Endodermal cell (in vitro differentiated cells): ENCODE results near the gene LRRK1. TPM values are rescaled to one million over a fixed set of nuclear protein-coding genes. Genes with fewer than 3 reads are reported as not detected.

Experiments
- DNase-seq: peaks from one replicate; pipeline ENCODE4 v3.0.0-alpha.2; 2017
- H3K27ac ChIP-seq: 2 replicates; pipeline ENCODE4 v1.5.1; 2013; ENCODE audit warnings: mild to moderate bottlenecking, low read depth, low read length, moderate library complexity
- H3K27me3 ChIP-seq: 2 replicates; pipeline ENCODE4 v1.6.1; 2013; ENCODE audit warnings: mild to moderate bottlenecking, low read length, moderate library complexity; ENCODE audit not compliant: insufficient read depth, control insufficient read depth, poor library complexity, severe bottlenecking
- H3K36me3 ChIP-seq: 2 replicates; pipeline ENCODE4 v1.7.0; 2013; ENCODE audit warnings: mild to moderate bottlenecking, low read length, moderate library complexity; ENCODE audit not compliant: control insufficient read depth, insufficient read depth
- H3K4me1 ChIP-seq: one replicate; pipeline ENCODE4 v1.7.0; 2013; ENCODE audit warnings: low read length; ENCODE audit not compliant: control insufficient read depth, insufficient read depth
- H3K4me3 ChIP-seq: 2 replicates; pipeline ENCODE4 v1.5.1; 2013; ENCODE audit warnings: mild to moderate bottlenecking, low read length, moderate library complexity
- H3K9ac ChIP-seq: 2 replicates; pipeline ENCODE4 v1.6.1; 2013; ENCODE audit warnings: mild to moderate bottlenecking, low read length, moderate library complexity; ENCODE audit not compliant: poor library complexity, severe bottlenecking; ENCODE audit errors: extremely low read depth
- H3K9me3 ChIP-seq: 2 replicates; pipeline ENCODE4 v1.6.1; 2013; ENCODE audit warnings: mild to moderate bottlenecking, low read length, moderate library complexity; ENCODE audit not compliant: control insufficient read depth
- H3K27ac Mint-ChIP-seq: 2 replicates; pipeline ENCODE4 v1.8.0; 2020; ENCODE audit warnings: mixed read lengths
- H3K27me3 Mint-ChIP-seq: 2 replicates; pipeline ENCODE4 v1.8.0; 2021; ENCODE audit warnings: mild to moderate bottlenecking, mixed read lengths; ENCODE audit not compliant: insufficient read depth
- H3K36me3 Mint-ChIP-seq: 2 replicates; pipeline ENCODE4 v1.8.0; 2020; ENCODE audit warnings: low read depth, mixed read lengths
- H3K4me1 Mint-ChIP-seq: 2 replicates; pipeline ENCODE4 v1.8.0; 2020; ENCODE audit warnings: mixed read lengths
- H3K4me3 Mint-ChIP-seq: 2 replicates; pipeline ENCODE4 v1.8.0; 2020; ENCODE audit warnings: mild to moderate bottlenecking, moderate library complexity, mixed read lengths
- H3K9me3 Mint-ChIP-seq: 2 replicates; pipeline ENCODE4 v1.8.0; 2020; ENCODE audit warnings: mild to moderate bottlenecking, mixed read lengths
- WGBS, 2 experiments: methylation state at CpG; one replicate each; pipeline versions ENCODE4 v1.1.5 to v1.1.7; 2013; ENCODE audit warnings: missing lambda C conversion rate in 2 of 2, mixed read lengths in 1 of 2; ENCODE audit not compliant: insufficient coverage in 1 of 2, insufficient read length in 1 of 2; 5-methylcytosine and 5-hydroxymethylcytosine counted together
- total RNA-seq, 2 donors: library from RNA; stranded (reverse); fragmentation: NEBNext Ultra II Directional in 1 of 2; extraction: Animal tissue kit (Norgen Biotek cat#: 25700) in 1 of 2; gene quantifications; 2 replicates in 1 of 2; 3 replicates in 1 of 2; pipeline ENCODE4 v1.2.1, GENCODE V29; 2021
- TF ChIP-seq, protein P1 (sequence below): fragments of 200-600 bp; sonication (generic); conservative IDR thresholded peaks from 2 replicates; pipeline ENCODE4 v1.5.0; 2021; ENCODE audit warnings: antibody characterized with exemption, mild to moderate bottlenecking

Gene LRRK1
- total RNA-seq, 2 donors from 2014 or later: 2.7 to 5.1 TPM

DNA sequence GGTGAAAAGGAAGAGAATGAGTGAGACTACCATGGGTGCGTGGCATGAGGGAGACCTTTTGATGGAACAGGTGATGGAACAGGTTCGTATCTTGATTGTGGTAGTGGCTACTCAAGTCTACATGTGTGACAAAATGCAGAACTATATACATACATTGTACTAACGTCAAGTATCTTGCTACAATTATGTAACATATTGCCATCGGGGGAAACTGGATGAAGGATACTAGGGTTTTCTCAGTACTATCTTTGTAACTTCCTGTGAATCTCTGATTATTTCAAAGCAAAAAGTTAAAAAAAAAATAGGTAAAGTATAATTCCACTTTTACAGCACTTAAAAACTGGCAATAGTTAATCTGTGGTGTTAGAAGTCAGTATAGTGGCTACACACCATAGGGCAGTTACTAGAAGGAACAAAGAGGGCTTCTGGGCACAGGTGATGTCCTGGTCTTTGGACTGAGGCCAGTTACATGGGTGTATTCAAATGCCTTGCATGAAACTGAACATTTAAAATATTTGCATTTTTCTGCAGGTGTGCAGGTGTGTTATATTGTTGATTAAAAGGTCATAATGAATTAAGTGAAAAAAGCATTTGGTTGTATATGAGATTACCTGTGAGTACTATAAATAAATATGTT, 61.4 kb downstream of the LRRK1 start:
- Histone ChIP-seq H3K27ac (no peak overlapping the region), H3K36me3 (no peaks in the 10 kb centered on the region), H3K4me3 (no peak overlapping the region), H3K4me1 (no peaks in the 10 kb centered on the region), H3K27me3 (peaks cover 24% of the 10 kb centered on the region), H3K9me3 (no peaks in the 10 kb centered on the region), H3K9ac (no peak overlapping the region)
- peaks cover 8% of the 10 kb centered on the region for H3K9me3 Mint-ChIP-seq
- no peak overlapping the region for H3K27ac Mint-ChIP-seq
- H3K27me3 Mint-ChIP-seq: peaks cover 7% of the 10 kb centered on the region
- TF ChIP-seq, protein P1, sequence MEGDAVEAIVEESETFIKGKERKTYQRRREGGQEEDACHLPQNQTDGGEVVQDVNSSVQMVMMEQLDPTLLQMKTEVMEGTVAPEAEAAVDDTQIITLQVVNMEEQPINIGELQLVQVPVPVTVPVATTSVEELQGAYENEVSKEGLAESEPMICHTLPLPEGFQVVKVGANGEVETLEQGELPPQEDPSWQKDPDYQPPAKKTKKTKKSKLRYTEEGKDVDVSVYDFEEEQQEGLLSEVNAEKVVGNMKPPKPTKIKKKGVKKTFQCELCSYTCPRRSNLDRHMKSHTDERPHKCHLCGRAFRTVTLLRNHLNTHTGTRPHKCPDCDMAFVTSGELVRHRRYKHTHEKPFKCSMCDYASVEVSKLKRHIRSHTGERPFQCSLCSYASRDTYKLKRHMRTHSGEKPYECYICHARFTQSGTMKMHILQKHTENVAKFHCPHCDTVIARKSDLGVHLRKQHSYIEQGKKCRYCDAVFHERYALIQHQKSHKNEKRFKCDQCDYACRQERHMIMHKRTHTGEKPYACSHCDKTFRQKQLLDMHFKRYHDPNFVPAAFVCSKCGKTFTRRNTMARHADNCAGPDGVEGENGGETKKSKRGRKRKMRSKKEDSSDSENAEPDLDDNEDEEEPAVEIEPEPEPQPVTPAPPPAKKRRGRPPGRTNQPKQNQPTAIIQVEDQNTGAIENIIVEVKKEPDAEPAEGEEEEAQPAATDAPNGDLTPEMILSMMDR: no peak
- no peak overlapping the region for H3K4me3 Mint-ChIP-seq
- H3K4me1 Mint-ChIP-seq: no peaks in the 10 kb centered on the region
- WGBS, 2 experiments: 82% methylated on average over 4 of the region's 4 CpGs; no CpG with 5 or more reads in 1 of the 2 experiments
- H3K36me3 Mint-ChIP-seq: no peaks in the 10 kb centered on the region
- no peak for DNase-seq

- H3K9me3 Mint-ChIP-seq: peaks cover 8% of the 10 kb centered on the region
- Histone ChIP-seq H3K36me3 (no peaks in the 10 kb centered on the region), H3K27ac (no peak overlapping the region), H3K4me1 (no peaks in the 10 kb centered on the region), H3K4me3 (no peak overlapping the region), H3K9ac (no peak overlapping the region), H3K9me3 (no peaks in the 10 kb centered on the region), H3K27me3 (peaks cover 19% of the 10 kb centered on the region)
- 90 to 92% methylated on average over 2 to 4 of the region's 4 CpGs for WGBS, 2 experiments
- TF ChIP-seq, protein P1: no peak
- no peak for DNase-seq
- no peak overlapping the region for H3K27ac Mint-ChIP-seq
- H3K4me1 Mint-ChIP-seq: peaks cover 2% of the 10 kb centered on the region
- H3K4me3 Mint-ChIP-seq: no peak overlapping the region
- peaks cover 5% of the 10 kb centered on the region for H3K27me3 Mint-ChIP-seq
- no peaks in the 10 kb centered on the region for H3K36me3 Mint-ChIP-seq
Observed at GRCh38 chr15:100981086-100981485, 61.9 kb downstream of the LRRK1 start.

DNA sequence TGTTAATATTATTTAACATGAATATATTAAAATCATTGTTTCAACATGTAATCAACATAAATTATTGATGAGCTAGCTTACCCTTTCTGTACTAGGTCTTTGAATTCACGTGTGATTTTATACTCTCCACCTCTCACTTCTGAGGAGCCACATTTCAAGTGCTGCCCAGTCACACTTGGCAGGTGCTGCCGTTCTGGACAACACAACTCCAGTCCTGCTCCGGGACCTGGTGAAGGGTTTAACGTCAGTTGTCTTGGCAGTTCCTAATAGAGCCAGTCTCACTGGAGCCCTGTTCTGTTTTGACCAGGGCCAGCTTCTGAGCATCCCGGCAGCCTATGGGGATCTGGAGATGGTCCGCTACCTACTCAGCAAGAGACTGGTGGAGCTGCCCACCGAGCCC, 64.1 kb downstream of the LRRK1 start:
- Mint-ChIP-seq H3K4me1 (peaks cover 14% of the 10 kb centered on the region), H3K36me3 (no peaks in the 10 kb centered on the region), H3K4me3 (no peak overlapping the region), H3K27ac (no peak overlapping the region), H3K27me3 (no peaks in the 10 kb centered on the region), H3K9me3 (peaks cover 8% of the 10 kb centered on the region)
- TF ChIP-seq, protein P1: no peak
- H3K36me3 ChIP-seq: no peaks in the 10 kb centered on the region
- no peak overlapping the region for H3K9ac ChIP-seq
- peaks cover 8% of the 10 kb centered on the region for H3K27me3 ChIP-seq
- WGBS, 2 experiments: 95 to 96% methylated on average over 7 of the region's 7 CpGs
- H3K9me3 ChIP-seq: no peaks in the 10 kb centered on the region
- no peak overlapping the region for H3K4me3 ChIP-seq
- no peak overlapping the region for H3K27ac ChIP-seq
- no peaks in the 10 kb centered on the region for H3K4me1 ChIP-seq
- DNase-seq: no peak
